ENCODE measurements around the gene MSANTD2.

Gene MSANTD2

DNA sequence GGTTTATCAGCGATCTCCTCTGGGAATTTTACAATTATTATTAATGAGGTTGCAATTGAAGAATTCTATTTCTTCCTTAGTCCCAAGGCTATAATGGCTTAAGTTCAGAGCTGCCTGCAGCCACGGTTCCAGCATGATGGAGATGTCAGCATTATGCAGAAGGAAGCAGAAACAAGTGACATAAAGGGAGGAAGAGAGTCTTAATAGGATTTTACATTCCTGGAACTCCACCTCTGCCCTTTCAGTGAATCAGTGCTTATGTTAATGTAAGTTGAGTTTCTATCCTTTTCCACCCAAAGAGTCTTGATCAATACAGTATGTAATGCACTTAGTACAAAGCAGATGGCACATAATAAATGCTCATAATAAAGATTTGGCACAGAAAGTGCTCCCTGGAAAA is 72.1 kb downstream of the MSANTD2 start:
- no peak for DNase-seq

DNA sequence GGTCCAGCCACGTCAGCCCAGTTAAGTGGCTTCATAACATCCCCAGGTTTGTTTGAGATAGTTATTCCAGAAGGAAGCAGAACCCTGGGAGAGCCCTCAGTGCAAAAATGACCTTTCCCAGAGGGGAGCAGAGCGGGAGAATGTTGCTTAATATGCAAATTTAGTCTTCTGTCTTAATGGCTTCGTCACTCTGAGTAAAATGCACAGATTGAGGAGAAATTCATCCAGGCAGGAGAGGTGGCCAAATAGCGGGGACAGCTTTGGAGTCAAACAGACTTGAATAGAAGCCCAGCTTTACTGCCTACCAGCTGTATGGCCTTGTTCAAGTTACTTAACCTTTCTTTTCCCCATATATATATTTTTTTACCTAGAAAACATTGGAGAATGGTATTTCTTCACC is 72.7 kb downstream of the MSANTD2 start:
- no peak for DNase-seq

DNA sequence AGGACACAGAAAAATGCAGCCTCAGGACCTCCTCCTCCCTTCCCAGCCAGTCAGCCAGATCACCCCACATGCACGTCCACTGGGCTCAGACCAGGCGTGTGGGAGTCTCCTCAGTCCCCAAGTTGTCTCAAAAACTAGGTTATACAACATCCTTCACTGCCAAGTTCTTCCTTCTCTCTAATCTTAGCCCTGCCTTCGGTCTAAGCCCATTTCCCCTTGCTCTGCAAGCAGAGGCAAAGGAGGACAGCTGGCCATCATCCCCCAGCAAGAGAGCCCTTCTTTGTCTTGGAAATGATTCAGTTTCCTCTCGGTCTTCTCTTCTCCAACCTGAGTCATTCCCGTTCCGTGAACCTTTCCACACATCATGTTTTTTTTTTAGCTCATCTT is 74.5 kb downstream of the MSANTD2 start:
- DNase-seq = no peak

DNA sequence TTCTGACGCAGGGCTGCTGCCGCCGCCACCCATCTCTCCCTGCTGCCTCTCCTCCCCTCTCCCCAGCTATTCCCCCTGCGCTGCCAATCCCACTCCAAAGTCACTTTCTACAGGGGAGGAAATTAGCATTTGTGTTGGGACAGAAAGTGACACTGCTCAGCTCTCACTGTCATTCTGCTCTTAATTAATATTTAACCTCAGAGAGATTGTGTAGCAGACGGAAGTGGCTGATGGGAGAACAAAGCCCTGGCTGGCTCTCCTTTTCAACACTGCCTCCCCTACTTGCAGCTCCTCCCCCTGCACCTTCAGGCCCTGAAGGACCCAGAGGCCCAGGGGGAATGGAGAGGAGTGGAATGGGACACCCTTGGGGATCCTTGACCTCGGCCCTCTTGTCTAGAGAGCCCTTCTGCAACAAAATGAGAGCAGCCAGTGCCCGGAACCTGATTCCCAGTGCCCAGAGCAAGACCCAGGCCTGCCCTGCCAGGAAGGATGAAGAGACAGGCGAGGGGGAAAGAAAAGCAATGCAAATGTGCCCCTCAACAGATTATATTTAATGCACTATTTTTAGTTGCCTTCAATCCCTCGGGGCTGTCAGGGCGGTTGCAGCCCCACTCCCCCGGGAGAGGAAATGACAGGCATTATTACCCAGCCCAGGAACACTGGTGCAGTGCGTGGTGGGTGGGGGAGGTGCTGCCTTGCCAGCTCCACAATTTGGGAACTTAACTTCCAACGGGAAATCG is 75.1 kb downstream of the MSANTD2 start:
- DNase-seq = no peak

GRCh38 chr11:124722176-124722575 is 78.0 kb downstream of the MSANTD2 start:
- no peak for DNase-seq

- no peak for DNase-seq
Observed at GRCh38 chr11:124719534-124719933, 80.7 kb downstream of the MSANTD2 start.

DNA sequence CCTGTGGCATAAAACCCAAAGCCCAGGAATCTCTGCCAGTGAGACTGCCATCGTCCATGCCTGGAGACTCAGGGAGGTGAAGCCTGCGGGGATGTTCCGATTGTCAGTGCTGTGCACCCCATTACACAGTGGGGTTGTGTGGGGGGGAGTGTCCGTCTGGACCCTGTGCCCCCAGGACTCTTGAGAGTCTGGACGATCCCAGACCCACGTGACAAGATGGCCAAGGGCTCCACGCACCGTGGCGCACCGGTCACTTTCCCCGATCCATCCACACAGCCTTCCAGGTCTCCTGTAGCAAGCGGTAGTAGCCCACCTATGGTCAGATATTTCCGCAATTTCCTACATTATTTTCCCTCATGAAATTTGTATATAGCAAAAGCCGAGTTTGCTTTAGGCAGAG is 81.4 kb downstream of the MSANTD2 start:
- DNase-seq = no peak

- peak; percentile 21 for DNase-seq
Observed at GRCh38 chr11:124717786-124718651, 82.2 kb downstream of the MSANTD2 start.

GRCh38 chr11:124717421-124717785 is 82.8 kb downstream of the MSANTD2 start:
- no peak for DNase-seq

GRCh38 chr11:124716591-124716990 is 83.6 kb downstream of the MSANTD2 start:
- no peak for DNase-seq
